Thoracic aorta (tissue), 2 donors: ENCODE data around the gene GNB4. TPM values are rescaled to one million over a fixed set of nuclear protein-coding genes. Genes with fewer than 3 reads are reported as not detected.

Experiments
- ATAC-seq: fragments of 150-250 bp; one replicate; pipeline ENCODE4 v1.8.0; 2017; ENCODE audit warnings: low read depth; ENCODE audit not compliant: insufficient number of reproducible peaks, low FRiP score
- DNase-seq: peaks from one replicate; pipeline ENCODE4 v3.0.0-alpha.2; 2020; ENCODE audit warnings: low spot score
- H3K27ac ChIP-seq, 2 donors: fragments of 200-600 bp; sonication (generic); 1 replicate in 1 of 2; 2 replicates in 1 of 2; pipeline ENCODE4 v1.5.1; 2016; ENCODE audit warnings: mild to moderate bottlenecking in 2 of 2, moderate library complexity in 2 of 2
- H3K27me3 ChIP-seq: fragments of 200-600 bp; sonication (generic); replicated peaks from 2 replicates; pipeline ENCODE4 v1.6.0; 2016; ENCODE audit warnings: mild to moderate bottlenecking; ENCODE audit not compliant: insufficient read depth
- H3K36me3 ChIP-seq: fragments of 200-600 bp; sonication (generic); one replicate; pipeline ENCODE4 v1.5.1; 2016
- H3K4me1 ChIP-seq, 2 donors: fragments of 200-600 bp; sonication (generic); 1 replicate in 1 of 2; 2 replicates in 1 of 2; pipeline versions ENCODE4 v1.5.1 to v1.6.0; 2016; ENCODE audit warnings: low read depth in 2 of 2, mild to moderate bottlenecking in 1 of 2; ENCODE audit not compliant: control insufficient read depth in 1 of 2
- H3K4me3 ChIP-seq: fragments of 200-600 bp; sonication (generic); 2 replicates; pipeline ENCODE4 v1.5.1; 2016; ENCODE audit warnings: mild to moderate bottlenecking
- H3K9me3 ChIP-seq: fragments of 200-600 bp; sonication (generic); 2 replicates; pipeline ENCODE4 v1.5.1; 2016
- total RNA-seq, 2 donors: library from RNA; depleted of rRNA; stranded (reverse); fragments of >200 nt; gene quantifications; one replicate each; pipeline versions ENCODE4 v1.1.0 to v1.2.3, GENCODE V29; 2016
- TF ChIP-seq, protein P1 (sequence below): fragments of 200-600 bp; sonication (generic); IDR thresholded peaks from one replicate; pipeline ENCODE4 v1.5.1; 2019; ENCODE audit warnings: antibody characterized with exemption

GNB4 gene
- total RNA-seq, 2 donors from 2014 or later, result 66.2 to 66.7 TPM

DNA sequence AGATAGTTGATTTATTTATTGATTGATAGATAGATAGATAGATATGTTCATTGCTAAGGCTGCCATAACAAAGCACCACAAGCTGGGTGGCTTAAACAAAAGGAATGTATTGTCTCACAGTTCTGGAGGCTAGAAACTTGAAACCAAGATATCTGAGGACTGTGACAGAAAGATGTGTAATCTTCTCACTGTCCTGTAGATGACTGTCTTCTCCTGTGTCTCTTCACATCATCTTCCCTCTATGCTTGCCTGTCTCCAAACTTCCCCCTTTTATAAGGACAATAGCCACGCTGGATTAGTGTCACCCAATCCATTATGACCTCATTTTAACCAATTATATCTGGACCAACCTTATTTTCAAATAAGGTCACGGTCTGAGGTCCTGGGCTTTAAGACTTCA, 40.9 kb downstream of the GNB4 start:
- no peaks in the 10 kb centered on the region for H3K27me3 ChIP-seq
- peaks cover 20% of the 10 kb centered on the region for H3K36me3 ChIP-seq
- H3K4me1 ChIP-seq, result no peaks in the 10 kb centered on the region
- TF ChIP-seq, protein P1, sequence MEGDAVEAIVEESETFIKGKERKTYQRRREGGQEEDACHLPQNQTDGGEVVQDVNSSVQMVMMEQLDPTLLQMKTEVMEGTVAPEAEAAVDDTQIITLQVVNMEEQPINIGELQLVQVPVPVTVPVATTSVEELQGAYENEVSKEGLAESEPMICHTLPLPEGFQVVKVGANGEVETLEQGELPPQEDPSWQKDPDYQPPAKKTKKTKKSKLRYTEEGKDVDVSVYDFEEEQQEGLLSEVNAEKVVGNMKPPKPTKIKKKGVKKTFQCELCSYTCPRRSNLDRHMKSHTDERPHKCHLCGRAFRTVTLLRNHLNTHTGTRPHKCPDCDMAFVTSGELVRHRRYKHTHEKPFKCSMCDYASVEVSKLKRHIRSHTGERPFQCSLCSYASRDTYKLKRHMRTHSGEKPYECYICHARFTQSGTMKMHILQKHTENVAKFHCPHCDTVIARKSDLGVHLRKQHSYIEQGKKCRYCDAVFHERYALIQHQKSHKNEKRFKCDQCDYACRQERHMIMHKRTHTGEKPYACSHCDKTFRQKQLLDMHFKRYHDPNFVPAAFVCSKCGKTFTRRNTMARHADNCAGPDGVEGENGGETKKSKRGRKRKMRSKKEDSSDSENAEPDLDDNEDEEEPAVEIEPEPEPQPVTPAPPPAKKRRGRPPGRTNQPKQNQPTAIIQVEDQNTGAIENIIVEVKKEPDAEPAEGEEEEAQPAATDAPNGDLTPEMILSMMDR, result no peak
- H3K9me3 ChIP-seq, result no peaks in the 10 kb centered on the region
- H3K4me3 ChIP-seq, result no peak overlapping the region
- no peak overlapping the region for H3K27ac ChIP-seq
- DNase-seq (no peak), ATAC-seq (no peak)

DNA sequence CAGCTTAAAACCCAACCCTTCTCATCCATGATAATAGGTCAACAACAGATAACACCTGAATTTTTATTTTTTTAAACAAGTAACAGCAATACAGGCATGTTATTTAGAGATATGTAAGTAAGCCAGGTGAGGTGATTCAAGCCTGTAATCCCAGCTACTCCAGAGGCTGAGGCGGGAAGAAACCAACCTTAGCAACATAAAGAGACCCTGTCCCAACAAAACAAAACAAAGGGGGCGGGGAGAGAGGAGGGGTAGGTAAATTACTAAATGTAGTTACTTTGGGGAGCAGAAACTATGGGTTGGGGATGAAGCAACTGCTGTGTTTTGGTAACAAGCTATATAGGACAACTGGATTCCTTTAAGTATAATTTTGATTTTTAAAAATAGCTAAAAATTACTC, 47.0 kb downstream of the GNB4 start:
- TF ChIP-seq, protein P1, result no peak
- DNase-seq, result no peak
- Histone ChIP-seq H3K27me3 (no peaks in the 10 kb centered on the region), H3K9me3 (no peaks in the 10 kb centered on the region), H3K27ac (no peak overlapping the region), H3K4me3 (no peak overlapping the region), H3K4me1 (peaks cover 0 to under 1% of the 10 kb centered on the region in 2 donors), H3K36me3 (peaks cover 25% of the 10 kb centered on the region)
- ATAC-seq, result no peak

DNA sequence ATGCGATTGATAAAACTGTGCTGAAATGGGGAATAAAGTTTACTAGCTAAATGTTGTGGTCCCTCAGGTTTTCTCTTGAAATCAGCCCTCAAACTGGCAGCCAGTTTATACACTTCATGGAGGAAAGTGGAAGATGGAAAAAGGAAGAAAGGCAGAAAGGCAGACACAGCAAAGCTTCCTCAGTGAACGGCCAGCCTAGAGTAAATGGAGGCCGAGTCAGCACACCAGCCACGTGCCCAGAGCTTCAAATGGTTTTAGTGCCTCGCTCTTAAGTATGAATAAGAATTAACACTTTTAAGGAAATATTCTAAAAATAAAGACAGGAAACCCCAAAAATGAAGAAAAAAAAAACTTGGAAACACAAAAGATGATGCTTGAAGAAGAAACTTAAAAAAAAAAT, 48.3 kb downstream of the GNB4 start:
- no peak for DNase-seq
- peaks cover 0 to 7% of the 10 kb centered on the region in 2 donors for H3K4me1 ChIP-seq
- no peak overlapping the region for H3K27ac ChIP-seq
- TF ChIP-seq, protein P1, result no peak
- H3K27me3 ChIP-seq, result no peaks in the 10 kb centered on the region
- H3K36me3 ChIP-seq, result peaks cover 25% of the 10 kb centered on the region
- H3K4me3 ChIP-seq, result no peak overlapping the region
- no peaks in the 10 kb centered on the region for H3K9me3 ChIP-seq
- ATAC-seq, result no peak

DNA sequence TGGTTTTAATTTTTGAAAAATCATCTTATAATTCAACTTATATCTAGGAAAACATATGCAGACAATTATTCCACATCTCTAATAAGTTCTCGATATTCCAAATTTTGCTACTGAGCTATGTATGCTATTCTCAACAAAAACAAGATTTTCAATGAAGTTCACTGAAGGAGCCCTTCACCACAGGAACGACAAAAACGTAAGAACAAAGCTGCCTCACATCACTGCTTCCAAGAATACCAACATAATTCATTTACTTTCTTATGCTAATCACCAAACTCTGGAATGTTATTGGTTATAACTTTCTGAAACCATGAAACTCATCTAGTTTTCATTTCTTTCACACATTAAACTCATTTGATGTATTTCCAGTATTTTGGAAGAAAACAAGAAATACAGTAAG, 49.7 kb downstream of the GNB4 start:
- Histone ChIP-seq H3K36me3 (peaks cover 15% of the 10 kb centered on the region), H3K9me3 (no peaks in the 10 kb centered on the region), H3K27me3 (no peaks in the 10 kb centered on the region), H3K4me1 (peaks cover 0 to 7% of the 10 kb centered on the region in 2 donors), H3K4me3 (no peak overlapping the region), H3K27ac (no peak overlapping the region)
- DNase-seq (no peak), ATAC-seq (no peak)
- TF ChIP-seq, protein P1, result no peak

DNA sequence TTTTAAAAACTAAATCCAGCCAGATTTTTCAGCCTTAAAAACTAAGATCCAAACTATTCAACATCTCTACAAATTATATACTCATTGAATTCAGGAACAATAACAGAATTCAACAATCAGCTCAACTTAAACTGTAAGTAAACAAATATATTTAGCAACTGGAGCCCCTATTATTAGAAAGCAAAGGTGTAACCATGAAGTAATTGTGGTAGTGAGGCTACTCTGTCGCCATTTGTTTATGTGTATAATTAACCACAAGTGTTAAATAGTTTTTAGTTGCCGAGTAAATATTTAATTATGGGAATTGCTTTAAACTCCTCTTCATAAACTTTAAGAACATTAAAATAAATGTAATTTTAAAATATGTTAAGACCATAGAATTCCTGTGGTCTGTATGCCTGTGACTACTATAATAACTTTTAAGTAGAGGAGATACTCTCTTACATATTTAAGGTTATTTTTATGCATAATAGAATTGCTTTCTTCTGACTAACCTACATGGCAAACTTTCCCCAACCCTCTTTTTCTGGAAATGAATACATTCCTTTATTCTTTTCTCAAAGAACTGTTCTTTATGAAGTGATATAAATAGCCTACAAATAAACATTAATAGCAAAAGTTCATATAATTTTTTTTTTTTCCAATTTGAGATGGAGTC, 52.6 kb downstream of the GNB4 start:
- Histone ChIP-seq H3K4me1 (peaks cover 0 to 7% of the 10 kb centered on the region in 2 donors), H3K36me3 (peaks cover 9% of the 10 kb centered on the region), H3K9me3 (no peaks in the 10 kb centered on the region), H3K27me3 (no peaks in the 10 kb centered on the region), H3K4me3 (no peak overlapping the region), H3K27ac (peak overlapping the region; percentile 28 to 31)
- ATAC-seq (no peak), DNase-seq (no peak)
- TF ChIP-seq, protein P1, result no peak
